Measurements from ENCODE around the gene PDSS2. TPM values are rescaled to one million over a fixed set of nuclear protein-coding genes. Genes with fewer than 3 reads are reported as not detected.

Gene PDSS2
- total and polyA plus RNA-seq, 10 donors: 4.3 to 16.6 (median 11.7) TPM

DNA sequence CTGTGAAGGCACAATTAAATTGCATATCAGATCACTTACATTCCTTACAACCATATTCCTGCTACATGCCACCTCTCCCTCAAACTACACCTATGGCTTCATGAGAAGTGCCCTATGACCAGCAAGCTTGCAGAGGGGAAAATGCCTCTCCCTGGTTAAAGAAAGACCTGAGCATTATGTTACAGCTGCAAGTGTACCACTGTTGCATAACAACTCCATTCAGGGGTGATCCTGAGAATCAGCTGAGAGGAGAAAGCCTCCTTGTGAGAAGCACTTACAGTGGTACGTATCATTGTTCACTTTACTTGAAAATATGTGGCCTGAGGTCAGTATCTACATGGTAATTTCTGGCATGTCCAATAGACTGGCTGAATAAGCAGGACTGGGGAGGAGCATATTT is 20.0 kb downstream of the PDSS2 start:
- H3K4me1 ChIP-seq: peaks cover 0 to 16% (median 0%) of the 10 kb centered on the region in 6 donors
- no peak for DNase-seq
- H3K27me3 ChIP-seq (replicated peaks in 1 of 7): no peaks in the 10 kb centered on the region
- no peak overlapping the region for H3K4me3 ChIP-seq
- intact Hi-C loops (cut with DNase I; ENCODE audit: low total_unique reads): no loop called here
- no peaks in the 10 kb centered on the region for H3K9me3 ChIP-seq
- WGBS, 5 donors: 0 to 96% (median 0%) methylated on average over 1 of the region's 1 CpG
- H3K27ac ChIP-seq: no peak overlapping the region
- TF ChIP-seq POLR2A (IDR thresholded peaks at IDR 0.05): no peak
- TF ChIP-seq, protein P1, sequence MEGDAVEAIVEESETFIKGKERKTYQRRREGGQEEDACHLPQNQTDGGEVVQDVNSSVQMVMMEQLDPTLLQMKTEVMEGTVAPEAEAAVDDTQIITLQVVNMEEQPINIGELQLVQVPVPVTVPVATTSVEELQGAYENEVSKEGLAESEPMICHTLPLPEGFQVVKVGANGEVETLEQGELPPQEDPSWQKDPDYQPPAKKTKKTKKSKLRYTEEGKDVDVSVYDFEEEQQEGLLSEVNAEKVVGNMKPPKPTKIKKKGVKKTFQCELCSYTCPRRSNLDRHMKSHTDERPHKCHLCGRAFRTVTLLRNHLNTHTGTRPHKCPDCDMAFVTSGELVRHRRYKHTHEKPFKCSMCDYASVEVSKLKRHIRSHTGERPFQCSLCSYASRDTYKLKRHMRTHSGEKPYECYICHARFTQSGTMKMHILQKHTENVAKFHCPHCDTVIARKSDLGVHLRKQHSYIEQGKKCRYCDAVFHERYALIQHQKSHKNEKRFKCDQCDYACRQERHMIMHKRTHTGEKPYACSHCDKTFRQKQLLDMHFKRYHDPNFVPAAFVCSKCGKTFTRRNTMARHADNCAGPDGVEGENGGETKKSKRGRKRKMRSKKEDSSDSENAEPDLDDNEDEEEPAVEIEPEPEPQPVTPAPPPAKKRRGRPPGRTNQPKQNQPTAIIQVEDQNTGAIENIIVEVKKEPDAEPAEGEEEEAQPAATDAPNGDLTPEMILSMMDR (IDR thresholded peaks at IDR 0.05 in 8 of 11, conservative IDR thresholded peaks at IDR 0.05 in 3 of 11): no peak
- TF ChIP-seq POLR2AphosphoS5 (IDR thresholded peaks at IDR 0.05): no peak
- H3K36me3 ChIP-seq: no peaks in the 10 kb centered on the region

DNA sequence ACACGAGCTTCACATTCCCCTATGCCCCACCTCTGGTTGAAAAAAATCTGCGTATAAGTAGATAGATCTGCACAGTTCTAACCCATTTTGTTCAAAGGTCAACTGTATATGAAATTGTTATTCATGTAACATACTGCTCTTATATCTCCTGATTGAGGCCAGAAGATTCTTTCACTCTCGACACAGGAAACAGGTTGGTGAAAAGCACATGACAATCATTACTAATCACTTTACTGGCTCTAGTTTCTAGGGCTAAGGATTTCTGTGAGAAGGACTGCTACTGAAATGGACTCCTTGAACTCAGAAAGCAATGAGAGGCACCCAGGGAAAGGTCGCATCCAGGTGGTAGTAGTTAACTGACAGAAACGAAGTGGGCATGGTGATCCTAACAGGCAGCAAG is 21.7 kb downstream of the PDSS2 start:
- H3K9me3 ChIP-seq: no peaks in the 10 kb centered on the region
- WGBS, 5 donors: 87 to 90% (median 89%) methylated on average over 5 of the region's 5 CpGs
- no peak for DNase-seq
- TF ChIP-seq, protein P1 (IDR thresholded peaks at IDR 0.05 in 8 of 11, conservative IDR thresholded peaks at IDR 0.05 in 3 of 11): no peak
- TF ChIP-seq POLR2A (IDR thresholded peaks at IDR 0.05): no peak
- no peak for TF ChIP-seq POLR2AphosphoS5 (IDR thresholded peaks at IDR 0.05)
- H3K27me3 ChIP-seq (replicated peaks in 1 of 7): no peaks in the 10 kb centered on the region
- no peak overlapping the region for H3K27ac ChIP-seq
- intact Hi-C loops (cut with DNase I; ENCODE audit: low total_unique reads): no loop called here
- peaks cover 0 to 7% (median 0%) of the 10 kb centered on the region in 6 donors for H3K4me1 ChIP-seq
- H3K4me3 ChIP-seq: no peak overlapping the region
- H3K36me3 ChIP-seq: no peaks in the 10 kb centered on the region

DNA sequence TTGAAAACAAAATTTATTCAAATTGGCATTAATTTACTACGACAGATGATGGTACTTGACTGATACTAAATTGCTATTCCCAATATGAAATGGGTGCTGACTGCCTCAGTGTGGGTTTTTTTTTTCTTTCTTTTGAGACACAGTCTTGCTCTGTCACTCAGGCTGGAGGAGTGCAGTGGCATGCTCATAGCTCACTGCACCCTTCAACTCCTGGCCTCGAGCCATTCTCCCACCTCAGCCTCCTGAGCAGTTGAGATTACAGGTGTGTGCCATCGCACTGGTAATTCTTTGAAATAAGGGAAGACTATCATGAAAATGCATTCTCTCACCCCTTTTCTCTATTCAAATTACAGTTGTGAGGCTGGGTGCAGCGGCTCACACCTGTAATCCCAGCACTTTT is 22.5 kb downstream of the PDSS2 start:
- DNase-seq: no peak

DNA sequence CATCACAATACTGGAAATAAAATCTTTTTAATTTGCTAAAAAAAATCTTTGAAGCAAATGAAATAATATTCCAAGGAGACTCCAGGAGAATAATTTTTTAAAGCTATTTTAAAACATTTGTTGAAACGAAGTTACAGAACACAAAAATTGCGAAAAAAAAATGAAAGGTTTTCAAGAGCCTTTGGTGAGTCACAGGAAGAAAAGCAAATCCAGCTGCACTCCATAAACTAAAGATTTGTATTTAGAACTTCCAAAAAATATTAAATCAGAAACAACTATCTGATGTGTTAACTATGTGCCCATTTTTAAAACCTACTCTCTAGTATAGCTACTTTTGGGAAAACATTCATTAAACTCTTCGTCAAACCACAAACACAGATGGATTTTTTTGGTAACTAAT is 23.6 kb downstream of the PDSS2 start:
- H3K27ac ChIP-seq: no peak overlapping the region
- TF ChIP-seq POLR2A (IDR thresholded peaks at IDR 0.05) (no peak), POLR2AphosphoS5 (IDR thresholded peaks at IDR 0.05) (no peak)
- TF ChIP-seq, protein P1 (IDR thresholded peaks at IDR 0.05 in 8 of 11, conservative IDR thresholded peaks at IDR 0.05 in 3 of 11): no peak
- no peak overlapping the region for H3K4me3 ChIP-seq
- no peaks in the 10 kb centered on the region for H3K27me3 ChIP-seq (replicated peaks in 1 of 7)
- H3K4me1 ChIP-seq: peaks cover 0 to 7% (median 0%) of the 10 kb centered on the region in 6 donors
- H3K9me3 ChIP-seq: no peaks in the 10 kb centered on the region
- 66 to 86% (median 68%) methylated on average over 3 of the region's 3 CpGs for WGBS, 5 donors
- intact Hi-C loops (cut with DNase I; ENCODE audit: low total_unique reads): no loop called here
- DNase-seq: no peak
- H3K36me3 ChIP-seq: no peaks in the 10 kb centered on the region

More for the DNA sequence above, 22.5 kb downstream of the PDSS2 start:
- Histone ChIP-seq H3K4me1 (peaks cover 0 to 7% (median 0%) of the 10 kb centered on the region in 6 donors), H3K9me3 (no peaks in the 10 kb centered on the region), H3K36me3 (no peaks in the 10 kb centered on the region), H3K27ac (no peak overlapping the region), H3K4me3 (no peak overlapping the region), H3K27me3 (replicated peaks in 1 of 7) (no peaks in the 10 kb centered on the region)
- 78 to 97% (median 90%) methylated on average over 4 of the region's 4 CpGs for WGBS, 5 donors
- TF ChIP-seq, protein P1 (IDR thresholded peaks at IDR 0.05 in 8 of 11, conservative IDR thresholded peaks at IDR 0.05 in 3 of 11): no peak
- TF ChIP-seq POLR2AphosphoS5 (IDR thresholded peaks at IDR 0.05): no peak
- TF ChIP-seq POLR2A (IDR thresholded peaks at IDR 0.05): no peak
- intact Hi-C loops (cut with DNase I; ENCODE audit: low total_unique reads): no loop called here
